ENCODE data around the gene NFE2L2.

GRCh38 chr2:177283906-177284305 is 19.4 kb upstream of the NFE2L2 start:
- TF ChIP-seq CTCF (IDR thresholded peaks at IDR 0.05; ENCODE audit: insufficient read depth, low read depth, low read length), result no peak
- TF ChIP-seq EZH2 (IDR thresholded peaks at IDR 0.05; ENCODE audit: insufficient read depth, low read length), result no peak

Data from astrocyte (in vitro differentiated cells and primary cell).